HepG2 (cell line): ENCODE results near the gene GTPBP6. TPM values are rescaled to one million over a fixed set of nuclear protein-coding genes. Genes with fewer than 3 reads are reported as not detected.

Source experiments
- CEBPZ ChIP-seq: IDR thresholded peaks from 2 replicates; pipeline ENCODE4 v1.6.1; 2012; ENCODE audit warnings: low read length, improper control_type of control experiment
- E2F5 ChIP-seq: sonication (generic); formaldehyde crosslinking; conservative IDR thresholded peaks from 2 replicates; pipeline ENCODE4 v1.4.0; 2020; ENCODE audit warnings: missing genetic modification reagents
- ESRRA ChIP-seq: sonication (generic); formaldehyde crosslinking; IDR thresholded peaks from 2 replicates; pipeline ENCODE4 v1.5.1; 2020; ENCODE audit warnings: mild to moderate bottlenecking, low read depth, missing genetic modification reagents
- FOXK1 ChIP-seq: sonication (generic); formaldehyde crosslinking; IDR thresholded peaks from 2 replicates; pipeline ENCODE4 v1.4.0; 2020; ENCODE audit warnings: low read depth, missing genetic modification reagents, borderline replicate concordance
- HMGXB3 ChIP-seq: sonication (generic); formaldehyde crosslinking; IDR thresholded peaks from 2 replicates; pipeline ENCODE4 v1.4.0; 2020; ENCODE audit warnings: missing genetic modification reagents, borderline replicate concordance
- KAT7 ChIP-seq: IDR thresholded peaks from 2 replicates; pipeline ENCODE4 v1.6.1; 2018; ENCODE audit warnings: borderline replicate concordance, missing compliant biosample characterization
- PREB ChIP-seq: sonication (generic); formaldehyde crosslinking; IDR thresholded peaks from 2 replicates; pipeline ENCODE4 v1.4.0; 2020; ENCODE audit warnings: missing genetic modification reagents
- REL ChIP-seq: sonication (generic); formaldehyde crosslinking; conservative IDR thresholded peaks from 2 replicates; pipeline ENCODE4 v1.8.0; 2022; ENCODE audit warnings: mild to moderate bottlenecking, missing genetic modification reagents, moderate library complexity
- RFX5 ChIP-seq: IDR thresholded peaks from 2 replicates; pipeline ENCODE4 v1.6.1; 2011; ENCODE audit warnings: low read depth, low read length, improper control_type of control experiment
- TARDBP ChIP-seq: sonication (generic); formaldehyde crosslinking; IDR thresholded peaks from 2 replicates; pipeline ENCODE4 v1.8.0; 2022; ENCODE audit warnings: mild to moderate bottlenecking, missing genetic modification reagents
- ZGPAT ChIP-seq: IDR thresholded peaks from 2 replicates; pipeline ENCODE4 v1.6.1; 2016; ENCODE audit warnings: mild to moderate bottlenecking
- ZNF543 ChIP-seq: sonication (generic); formaldehyde crosslinking; IDR thresholded peaks from 2 replicates; pipeline ENCODE4 v1.4.0; 2020; ENCODE audit warnings: mild to moderate bottlenecking, missing genetic modification reagents
- ZNF710 ChIP-seq: sonication (generic); formaldehyde crosslinking; IDR thresholded peaks from 2 replicates; pipeline ENCODE4 v1.5.0; 2020; ENCODE audit warnings: mild to moderate bottlenecking, missing genetic modification reagents, borderline replicate concordance
- polyA plus RNA-seq, 8 experiments: library from polyadenylated mRNA; depleted of rRNA in 3 of 8; stranded (reverse) in 7 of 8; unstranded in 1 of 8; fragments of >200 nt; fragmentation: Illumina TruSeq in 4 of 8; extraction: Trizol in 4 of 8; gene quantifications; 2 replicates each; pipeline versions ENCODE4 v1.2.1 to v1.2.3, GENCODE V29; 2011 to 2016; ENCODE audit warnings: low read depth in 4 of 8, missing spikeins in 1 of 8, mixed read lengths in 1 of 8; ENCODE audit not compliant: insufficient read depth in 1 of 8
- total RNA-seq, 5 experiments: library from RNA; depleted of rRNA; stranded (reverse); fragments of >200 nt; fragmentation: Illumina TruSeq; extraction: Trizol; gene quantifications; 2 replicates each; pipeline ENCODE4 v1.2.3, GENCODE V29; 2016; ENCODE audit warnings: low read depth in 1 of 5

The GTPBP6 gene
- total and polyA plus RNA-seq, 2 of the 13 experiments (the other 11 are each of a cell fraction or from before 2014, with no cell fraction given): 20.2 to 39.6 TPM

- TF ChIP-seq ZNF710 (0 out of 2 replicates have a peak, but pooled peaks have one; percentile 55), TARDBP (no peak), ZNF543 (CRISPR knock-in tag) (no peak), KAT7 (CRISPR knock-in tag) (0 out of 2 replicates have a peak, but pooled peaks have one; percentile 6), ESRRA (CRISPR knock-in tag) (no peak), HMGXB3 (0 out of 2 replicates have a peak, but pooled peaks have one; percentile 26), CEBPZ (no peak), FOXK1 (CRISPR knock-in tag) (0 out of 2 replicates have a peak, but pooled peaks have one; percentile 9), ZGPAT (CRISPR knock-in tag) (peak; percentile 63; the same call in 1 of the 2 replicates), E2F5 (CRISPR knock-in tag) (no peak), RFX5 (no peak), PREB (CRISPR knock-in tag) (no peak), REL (CRISPR knock-in tag) (0 out of 2 replicates have a peak, but pooled peaks have one; percentile 36)
These were observed 42.5 kb downstream of the GTPBP6 start (continued) for GRCh38 chrX:275967-276580.
